ENCODE data around the gene LMF1. TPM values are rescaled to one million over a fixed set of nuclear protein-coding genes. Genes with fewer than 3 reads are reported as not detected.

Gene LMF1
- total and polyA plus RNA-seq, 2 of the 8 experiments (the other 6 are each of a cell fraction or from before 2014, with no cell fraction given), result 3.5 to 9.1 TPM

- Histone ChIP-seq H3K27me3 (replicated peaks in 1 of 4; ENCODE audit: control insufficient read depth in 3 of 4, extremely low read depth in 1 of 4, insufficient read depth in 3 of 4, low read length in 3 of 4) (peaks cover 29 to 52% (median 41%) of the 10 kb centered on the region in 4 experiments), H3K14ac (ENCODE audit: insufficient read length) (no peak within 1 kb of the TSS), H4K20me1 (replicated peaks in 1 of 2; ENCODE audit: control insufficient read depth in 1 of 2, insufficient read depth in 2 of 2, low read length in 2 of 2) (peaks cover 3 to 11% of the 10 kb centered on the region in 2 experiments)
Measured at GRCh38 chr16:981695-982144, 10.9 kb upstream of the LMF1 start, which contains the start of gene SOX8. Gene SOX8 (plus strand): TSS chr16:981770. CDS start chr16:981923, 153 bp downstream.

More at GRCh38 chr16:981695-982144, 10.9 kb upstream of the LMF1 start, which contains the start of gene SOX8:
- TF ChIP-seq KDM5A (IDR thresholded peaks at IDR 0.05; ENCODE audit: low read length), result no peak
- TF ChIP-seq POLR2A (IDR thresholded peaks at IDR 0.05; ENCODE audit: control extremely low read depth in 1 of 2, low read depth in 2 of 2, low read length in 2 of 2), result no peak
- TF ChIP-seq RAD21 (IDR thresholded peaks at IDR 0.05 in 1 of 2, conservative IDR thresholded peaks at IDR 0.05 in 1 of 2; ENCODE audit: low read depth in 2 of 2, low read length in 2 of 2), result no peak
- peak; percentile 32; the same call in 1 of the 2 replicates for TF ChIP-seq GABPA (IDR thresholded peaks at IDR 0.05; ENCODE audit: borderline replicate concordance, insufficient read depth, low read length)
- TF ChIP-seq MAX (IDR thresholded peaks at IDR 0.05), result peak; percentile 54; the same call in 1 of the 2 replicates
- no peak for TF ChIP-seq KDM1A (IDR thresholded peaks at IDR 0.05; ENCODE audit: borderline replicate concordance, low read length)
- TF ChIP-seq E2F6 (IDR thresholded peaks at IDR 0.05), result 0 out of 2 replicates have a peak, but pooled peaks have one; percentile 12
- Histone ChIP-seq H3K36me3 (ENCODE audit: control insufficient read depth in 2 of 4, insufficient read depth in 4 of 4, low read length in 3 of 4) (peaks cover 0 to 6% (median 0%) of the 10 kb centered on the region in 4 experiments; a peak in 1 of 8 replicates), H3K23me2 (ENCODE audit: low read depth, low read length) (peaks cover 10% of the 10 kb centered on the region; the same call in 1 of the 2 replicates), H3K56ac (replicated peaks; ENCODE audit: insufficient read length, low read depth, low read length) (no peak within 1 kb of the TSS), H3K18ac (ENCODE audit: extremely low read depth, low read length) (no peak within 1 kb of the TSS), H4K91ac (replicated peaks; ENCODE audit: insufficient read length, low read length) (no peak within 1 kb of the TSS), H3K4me2 (ENCODE audit: insufficient read depth in 1 of 2, low read depth in 2 of 2, low read length in 2 of 2) (peak within 1 kb of the TSS; percentile 74 to 84), H3K23ac (ENCODE audit: insufficient read length) (no peak within 1 kb of the TSS), H3K79me2 (ENCODE audit: control insufficient read depth in 1 of 2, insufficient read depth in 2 of 2, low read length in 2 of 2) (no peaks in the 10 kb centered on the region), H2AFZ (ENCODE audit: low read length) (no peak within 1 kb of the TSS; the same call in 1 of the 2 replicates), H2BK120ac (replicated peaks; ENCODE audit: low read depth, low read length) (no peak within 1 kb of the TSS), H4K5ac (ENCODE audit: insufficient read length, low read depth, low read length) (no peak within 1 kb of the TSS), H2AK5ac (ENCODE audit: low read depth, low read length) (no peak within 1 kb of the TSS), H2BK20ac (ENCODE audit: low read length) (no peak within 1 kb of the TSS), H3K4me3 (ENCODE audit: extremely low read depth in 1 of 4, insufficient read depth in 2 of 4, low read depth in 3 of 4, low read length in 4 of 4) (peak within 1 kb of the TSS; percentile 40 to 65 (median 43)), H3K9ac (replicated peaks in 1 of 4; ENCODE audit: extremely low read depth in 1 of 4, low read depth in 3 of 4, low read length in 3 of 4) (no peak within 1 kb of the TSS), H3K9me3 (ENCODE audit: insufficient read depth in 2 of 2, low read depth in 1 of 2, low read length in 1 of 2) (no peaks in the 10 kb centered on the region), H3K4ac (replicated peaks; ENCODE audit: insufficient read length, low read depth, low read length) (no peak within 1 kb of the TSS), H2BK15ac (ENCODE audit: low read length) (no peak within 1 kb of the TSS), H3K79me1 (ENCODE audit: low read depth, low read length) (no peaks in the 10 kb centered on the region; the same call in 1 of the 2 replicates), H2BK12ac (ENCODE audit: low read depth, low read length) (no peak within 1 kb of the TSS), H4K8ac (ENCODE audit: extremely low read depth, insufficient read depth, low read length) (peak within 1 kb of the TSS; percentile 25), H3K27ac (ENCODE audit: low read depth, low read length) (no peak within 1 kb of the TSS), H3K4me1 (replicated peaks in 1 of 4; ENCODE audit: control insufficient read depth in 3 of 4, insufficient read depth in 4 of 4, low read length in 3 of 4) (peaks cover 0 to 16% (median 7%) of the 10 kb centered on the region in 4 experiments; a peak in 6 of 7 replicates), H2BK5ac (ENCODE audit: low read depth, low read length) (no peak within 1 kb of the TSS)
- ChIA-PET CTCF (ENCODE audit: partially characterized antibody) (interaction anchor here (0.7 to 1.5 kb wide), 5 partner anchors 10 to 724 kb away, joined by 3 to 4 read pairs (median 3); no protein-coding TSS in a partner anchor), POLR2A (ENCODE audit: partially characterized antibody) (interaction anchor here (0.6 to 1.2 kb wide), 2 partner anchors 9 to 89 kb away, joined by 3 to 4 read pairs; no protein-coding TSS in a partner anchor)
- no peak for DNase-seq (ENCODE audit: low read depth in 1 of 2, low spot score in 2 of 2)
- FAIRE-seq, result no peak
- 2% methylated on average over 27 of the region's 80 CpGs; no CpG with 5 or more reads in 1 of the 2 experiments for WGBS, 2 experiments (ENCODE audit: extremely low coverage in 1 of 2, insufficient coverage in 1 of 2, insufficient read length in 1 of 2, insufficient replicate concordance in 2 of 2, low coverage in 1 of 2, low lambda C conversion rate in 2 of 2, missing lambda C conversion rate in 1 of 2)

Measured in H1 (cell line).